K562 (cell line): Measurements from ENCODE around the gene ZBTB16. TPM values are rescaled to one million over a fixed set of nuclear protein-coding genes. Genes with fewer than 3 reads are reported as not detected.

Experiments
- ATAC-seq: fragments of 200-7000 bp; cut with Tn5 transposase; 3 replicates; pipeline ENCODE4 v1.9.1; 2020; ENCODE audit warnings: moderate library complexity
- BruUV-seq: library from RNA; stranded (reverse); fragments of 400-500 nt; replicated peaks from 2 replicates; lab custom pipeline; 2021; lab: Mats Ljungman, UMichigan
- CTCF ChIA-PET: fragments of 300-600 bp; formaldehyde crosslinking; extraction: SDS; loops from one replicate; lab custom pipeline; 2021; ENCODE audit warnings: low intra/inter-chr PET ratio; lab: Yijun Ruan, JAX
- POLR2A ChIA-PET: fragments of 300-600, 350-650 bp; sonication (Branson Sonifier 250); formaldehyde crosslinking; extraction: SDS; loops from one replicate; lab custom pipeline; 2021; ENCODE audit warnings: antibody characterized with exemption, inconsistent platforms; lab: Yijun Ruan, JAX
- DNase-seq, 4 experiments: peaks; one replicate each; pipeline versions ENCODE4 v3.0.0 to v3.0.0-alpha.2; 2011 to 2018; ENCODE audit warnings: low spot score in 3 of 4, mixed read lengths in 3 of 4; ENCODE audit errors: extremely low read depth in 1 of 4
- FAIRE-seq: peaks from 2 replicates; lab custom pipeline; 2011; peaks lifted over from hg19 to GRCh38; lab: Jason Lieb, UNC
- H2AFZ ChIP-seq: 2 replicates; pipeline ENCODE4 v1.6.0; 2011; ENCODE audit warnings: low read depth, low read length, control low read depth, inconsistent platforms
- H3K27ac ChIP-seq: fragments of 200-600 bp; 3 replicates; pipeline ENCODE4 v1.8.0; 2011; ENCODE audit warnings: low read depth, mild to moderate bottlenecking, control low read depth, inconsistent platforms, low read length, moderate library complexity, mixed read lengths; ENCODE audit errors: extremely low read depth
- H3K27me3 ChIP-seq, 2 experiments: fragments of 300-600 bp in 1 of 2; 2 replicates in 1 of 2; 3 replicates in 1 of 2; pipeline versions ENCODE4 v1.6.0 to v1.8.0; 2011; ENCODE audit warnings: inconsistent platforms in 2 of 2, low read length in 2 of 2, mild to moderate bottlenecking in 1 of 2, mixed read lengths in 1 of 2, moderate library complexity in 1 of 2; ENCODE audit not compliant: control insufficient read depth in 2 of 2, insufficient read depth in 2 of 2
- H3K36me3 ChIP-seq: fragments of 300-600 bp; 3 replicates; pipeline ENCODE4 v1.8.0; 2011; ENCODE audit warnings: mild to moderate bottlenecking, low read length, inconsistent platforms; ENCODE audit not compliant: control insufficient read depth, insufficient read depth
- H3K4me1 ChIP-seq, 2 experiments: fragments of 200-600 bp in 1 of 2; replicated peaks in 1 of 2; 2 replicates in 1 of 2; 3 replicates in 1 of 2; pipeline versions ENCODE4 v1.5.1 to v1.8.0; 2011; ENCODE audit warnings: inconsistent platforms in 2 of 2, low read length in 2 of 2, mild to moderate bottlenecking in 1 of 2, mixed read lengths in 1 of 2, moderate library complexity in 1 of 2; ENCODE audit not compliant: control insufficient read depth in 2 of 2, insufficient read depth in 2 of 2
- H3K4me2 ChIP-seq: 2 replicates; pipeline ENCODE4 v1.6.1; 2011; ENCODE audit warnings: low read length, control low read depth, inconsistent platforms, mixed read lengths; ENCODE audit not compliant: insufficient read depth
- H3K4me3 ChIP-seq: fragments of 200-600 bp; sonication (generic), shearing (Covaris generic); 2 replicates; pipeline ENCODE4 v1.5.1; 2016; ENCODE audit warnings: control low read depth, inconsistent platforms
- H3K79me2 ChIP-seq: fragments of 200-600 bp; 3 replicates; pipeline ENCODE4 v1.8.0; 2011; ENCODE audit warnings: low read length, inconsistent platforms; ENCODE audit not compliant: control insufficient read depth, insufficient read depth
- H3K9ac ChIP-seq, 2 experiments: 2 replicates each; pipeline versions ENCODE4 v1.6.0 to v1.6.1; 2011; ENCODE audit warnings: low read depth in 2 of 2, low read length in 2 of 2, control low read depth in 1 of 2, inconsistent platforms in 1 of 2, mild to moderate bottlenecking in 1 of 2, mixed read lengths in 1 of 2; ENCODE audit not compliant: insufficient read depth in 1 of 2
- H3K9me1 ChIP-seq: one replicate; pipeline ENCODE4 v1.6.0; 2011; ENCODE audit warnings: inconsistent platforms, mild to moderate bottlenecking, low read length, moderate library complexity; ENCODE audit not compliant: control insufficient read depth, insufficient read depth
- H3K9me3 ChIP-seq: replicated peaks from 2 replicates; pipeline ENCODE4 v1.5.1; 2011; ENCODE audit warnings: low read depth, low read length, inconsistent platforms; ENCODE audit not compliant: control insufficient read depth, insufficient read depth
- H4K20me1 ChIP-seq: replicated peaks from 2 replicates; pipeline ENCODE4 v1.6.1; 2011; ENCODE audit warnings: low read length, inconsistent platforms, mixed read lengths; ENCODE audit not compliant: control insufficient read depth, insufficient read depth
- GATAD2B ChIP-seq: fragments of 450-650 bp; IDR thresholded peaks from 2 replicates; pipeline ENCODE4 v1.6.1; 2017; ENCODE audit warnings: mild to moderate bottlenecking, borderline replicate concordance
- LARP7 ChIP-seq: fragments of 450-650 bp; IDR thresholded peaks from 2 replicates; pipeline ENCODE4 v1.6.1; 2016
- MXI1 ChIP-seq: IDR thresholded peaks from 2 replicates; pipeline ENCODE4 v1.6.1; 2011; ENCODE audit warnings: low read depth, mild to moderate bottlenecking, improper control_type of control experiment, low read length
- NCOA4 ChIP-seq: fragments of 450-650 bp; IDR thresholded peaks from 2 replicates; pipeline ENCODE4 v1.6.1; 2018; ENCODE audit warnings: mild to moderate bottlenecking; ENCODE audit not compliant: partially characterized antibody
- RBM34 ChIP-seq: fragments of 200-400 bp; formaldehyde crosslinking; IDR thresholded peaks from 2 replicates; pipeline ENCODE4 v1.6.1; 2018; ENCODE audit warnings: low read length, borderline replicate concordance; ENCODE audit not compliant: insufficient read depth
- SMARCA5 ChIP-seq: fragments of 450-650 bp; IDR thresholded peaks from 2 replicates; pipeline ENCODE4 v1.6.1; 2016
- TBL1XR1 ChIP-seq, 2 experiments: IDR thresholded peaks; 2 replicates each; pipeline ENCODE4 v1.6.1; 2012; ENCODE audit warnings: improper control_type of control experiment in 2 of 2, low read length in 2 of 2, mild to moderate bottlenecking in 1 of 2
- ZNF79 ChIP-seq: fragments of 250-450 bp; sonication (Bioruptor Pico); IDR thresholded peaks from 2 replicates; pipeline ENCODE4 v1.4.0; 2020; ENCODE audit warnings: low read depth, mild to moderate bottlenecking, moderate library complexity
- WGBS: fragments of 100-300 bp; shearing (Covaris generic); methylation state at CpG from one replicate; pipeline ENCODE4 v1.1.6; 2016; ENCODE audit warnings: low coverage, mixed read lengths; ENCODE audit not compliant: insufficient coverage; ENCODE audit errors: missing lambda C conversion rate; 5-methylcytosine and 5-hydroxymethylcytosine counted together
- in situ Hi-C: fragments of 300-500 bp; cut with MboI; formaldehyde crosslinking; loops from 4 replicates; pipeline ENCODE4 v1.15.0; 2018; ENCODE audit warnings: inconsistent platforms, mixed read lengths
- intact Hi-C: fragments of 100-400 bp; cut with micrococcal nuclease; formaldehyde crosslinking; loops from 2 replicates; pipeline ENCODE4 v1.14.2; 2022
- polyA plus RNA-seq, 8 experiments: library from polyadenylated mRNA; depleted of rRNA in 4 of 8; stranded (reverse) in 5 of 8; unstranded in 3 of 8; fragments of >200 nt; fragmentation: Nextera tagmentation in 2 of 8; fragmentation: Illumina TruSeq in 1 of 8; extraction: Ambion mirVana in 2 of 8; extraction: Trizol in 1 of 8; gene quantifications; 2 replicates each; pipeline versions ENCODE4 v1.2.1 to v1.2.3, GENCODE V29; 2011 to 2014; ENCODE audit warnings: inconsistent platforms in 1 of 8, missing spikeins in 1 of 8
- total RNA-seq, 7 experiments: library from RNA; depleted of rRNA in 6 of 7; stranded (reverse); fragments of >200 nt in 6 of 7; fragmentation: Illumina TruSeq in 2 of 7; extraction: Trizol in 2 of 7; gene quantifications; 2 replicates each; pipeline versions ENCODE4 v1.2.1 to v1.2.3, GENCODE V29; 2011 to 2021; ENCODE audit warnings: low replicate concordance in 1 of 7

Gene ZBTB16
- total and polyA plus RNA-seq, 9 of the 15 experiments (the other 6 are each of a cell fraction or from before 2014, with no cell fraction given), result 0.06 to 0.40 (median 0.24) TPM; not detected in 4

GRCh38 chr11:114163830-114164401 lies 104.4 kb downstream of the ZBTB16 start:
- DNase-seq (no peak), FAIRE-seq (no peak), ATAC-seq (no peak)
- BruUV-seq, result no TSS peak
- intact Hi-C loops (no loop called here), in situ Hi-C loops (no loop called here)
- no peaks in the 10 kb centered on the region; the same call in 2 of the 3 replicates for H3K36me3 ChIP-seq
- TF ChIP-seq MXI1, result no peak
- no peak for TF ChIP-seq RBM34
- TF ChIP-seq NCOA4, result no peak
- no peak for TF ChIP-seq LARP7
- no peak for TF ChIP-seq ZNF79 (CRISPR knock-in tag)
- TF ChIP-seq GATAD2B, result no peak
- TF ChIP-seq TBL1XR1 (IDR thresholded peaks at IDR 0.05; ENCODE audit: low read length in 2 of 2), result no peak
- TF ChIP-seq SMARCA5, result no peak
- ChIA-PET POLR2A (no interaction called here), CTCF (no interaction called here)
- H4K20me1 ChIP-seq, result no peaks in the 10 kb centered on the region
- no peak overlapping the region for H3K9ac ChIP-seq
- no peaks in the 10 kb centered on the region for H3K9me1 ChIP-seq
- H3K4me2 ChIP-seq, result no peak overlapping the region
- no peak overlapping the region for H2AFZ ChIP-seq
- H3K4me3 ChIP-seq, result no peak overlapping the region
- WGBS, result 26% methylated on average over 9 of the region's 9 CpGs
- H3K27me3 ChIP-seq, result peaks cover 0 to 15% of the 10 kb centered on the region in 2 experiments; a peak in 3 of 5 replicates
- no peak overlapping the region for H3K27ac ChIP-seq
- no peaks in the 10 kb centered on the region for H3K79me2 ChIP-seq
- H3K9me3 ChIP-seq, result no peaks in the 10 kb centered on the region
- H3K4me1 ChIP-seq, result peaks cover 8 to 23% of the 10 kb centered on the region in 2 experiments; a peak in 4 of 5 replicates
